ENCODE data around the gene SFMBT1.
A peak's percentile ranks its signal among the peaks of the same experiment; 100 is the strongest.

The SFMBT1 gene

DNA sequence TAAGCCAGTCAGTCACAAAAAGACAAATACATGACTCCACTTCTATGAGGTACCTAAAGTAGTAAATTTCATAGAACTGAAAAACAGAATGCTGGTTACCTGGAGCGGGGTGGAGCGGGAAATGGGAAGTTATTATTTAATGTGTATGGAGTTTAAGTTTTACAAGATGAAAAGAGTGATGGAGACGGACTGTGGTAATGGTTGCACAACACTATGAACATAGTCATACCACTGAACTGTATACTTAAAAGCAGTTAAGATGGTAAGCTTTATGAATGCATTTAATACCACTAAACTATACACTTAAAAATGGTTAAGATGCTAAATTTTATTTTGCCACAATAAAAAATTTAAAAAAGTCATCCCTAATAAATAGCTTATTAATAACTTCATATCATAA lies 23.2 kb downstream of the SFMBT1 start:
- in situ Hi-C loops (cut with HindIII; ENCODE audit: low pct_ligation_motif_present, low sequenced_read_pairs), result no loop called here
- no peak for DNase-seq
- H3K36me3 ChIP-seq (replicated peaks), result no peaks in the 10 kb centered on the region
- H3K4me3 ChIP-seq (ENCODE audit: low read depth, low read length), result no peak overlapping the region
- no peak overlapping the region for H3K27ac ChIP-seq
- TF ChIP-seq, protein P1, sequence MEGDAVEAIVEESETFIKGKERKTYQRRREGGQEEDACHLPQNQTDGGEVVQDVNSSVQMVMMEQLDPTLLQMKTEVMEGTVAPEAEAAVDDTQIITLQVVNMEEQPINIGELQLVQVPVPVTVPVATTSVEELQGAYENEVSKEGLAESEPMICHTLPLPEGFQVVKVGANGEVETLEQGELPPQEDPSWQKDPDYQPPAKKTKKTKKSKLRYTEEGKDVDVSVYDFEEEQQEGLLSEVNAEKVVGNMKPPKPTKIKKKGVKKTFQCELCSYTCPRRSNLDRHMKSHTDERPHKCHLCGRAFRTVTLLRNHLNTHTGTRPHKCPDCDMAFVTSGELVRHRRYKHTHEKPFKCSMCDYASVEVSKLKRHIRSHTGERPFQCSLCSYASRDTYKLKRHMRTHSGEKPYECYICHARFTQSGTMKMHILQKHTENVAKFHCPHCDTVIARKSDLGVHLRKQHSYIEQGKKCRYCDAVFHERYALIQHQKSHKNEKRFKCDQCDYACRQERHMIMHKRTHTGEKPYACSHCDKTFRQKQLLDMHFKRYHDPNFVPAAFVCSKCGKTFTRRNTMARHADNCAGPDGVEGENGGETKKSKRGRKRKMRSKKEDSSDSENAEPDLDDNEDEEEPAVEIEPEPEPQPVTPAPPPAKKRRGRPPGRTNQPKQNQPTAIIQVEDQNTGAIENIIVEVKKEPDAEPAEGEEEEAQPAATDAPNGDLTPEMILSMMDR (IDR thresholded peaks at IDR 0.05; ENCODE audit: low read depth, low read length, missing control alignments), result no peak
- no peaks in the 10 kb centered on the region for H3K27me3 ChIP-seq (replicated peaks)

DNA sequence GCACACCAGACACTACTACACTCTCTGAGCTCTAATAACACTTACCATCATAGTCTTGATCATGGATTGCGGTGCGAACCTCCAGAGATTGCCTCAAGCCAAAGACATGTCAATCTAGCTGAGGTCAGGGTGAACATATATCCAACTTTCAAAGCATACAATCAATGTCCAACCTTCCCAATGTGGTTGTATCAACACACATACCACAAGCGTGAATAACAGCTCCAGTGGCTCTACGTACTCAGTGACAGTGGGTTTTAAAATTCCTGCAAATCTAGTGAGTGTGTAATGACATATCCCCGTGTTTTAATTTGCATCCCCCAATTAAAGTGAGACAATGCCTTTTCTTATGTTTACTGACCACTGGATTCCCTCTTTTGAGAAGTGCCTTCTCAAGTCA lies 29.6 kb downstream of the SFMBT1 start:
- Histone ChIP-seq H3K27me3 (replicated peaks) (no peaks in the 10 kb centered on the region), H3K36me3 (replicated peaks) (no peaks in the 10 kb centered on the region), H3K4me3 (ENCODE audit: low read depth, low read length) (no peak overlapping the region), H3K27ac (no peak overlapping the region)
- DNase-seq, result peak; percentile 24
- in situ Hi-C loops (cut with HindIII; ENCODE audit: low pct_ligation_motif_present, low sequenced_read_pairs), result no loop called here
- TF ChIP-seq, protein P1 (IDR thresholded peaks at IDR 0.05; ENCODE audit: low read depth, low read length, missing control alignments), result no peak

DNA sequence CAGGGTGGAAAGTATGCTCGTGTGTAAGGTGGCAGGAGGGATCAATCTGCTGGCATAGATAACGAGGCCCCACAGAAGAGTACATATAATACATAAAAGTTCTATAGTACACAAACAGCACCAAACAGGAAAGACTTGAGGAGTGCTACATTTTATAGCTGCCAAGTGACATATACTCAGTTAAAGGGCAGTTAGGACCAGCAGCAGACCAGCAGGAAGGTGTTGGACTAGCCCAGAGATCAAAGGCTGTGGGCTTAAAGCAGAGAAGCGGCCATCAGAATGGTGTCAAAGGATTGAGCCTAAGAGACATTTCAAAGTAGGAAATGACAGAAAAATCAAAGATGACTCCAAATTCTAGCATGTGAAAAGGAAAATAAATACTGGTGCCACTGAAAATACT lies 34.5 kb downstream of the SFMBT1 start:
- Histone ChIP-seq H3K36me3 (replicated peaks) (no peaks in the 10 kb centered on the region), H3K27me3 (replicated peaks) (no peaks in the 10 kb centered on the region), H3K4me3 (ENCODE audit: low read depth, low read length) (no peak overlapping the region), H3K27ac (no peak overlapping the region)
- DNase-seq, result no peak
- TF ChIP-seq, protein P1 (IDR thresholded peaks at IDR 0.05; ENCODE audit: low read depth, low read length, missing control alignments), result no peak
- in situ Hi-C loops (cut with HindIII; ENCODE audit: low pct_ligation_motif_present, low sequenced_read_pairs), result no loop called here

DNA sequence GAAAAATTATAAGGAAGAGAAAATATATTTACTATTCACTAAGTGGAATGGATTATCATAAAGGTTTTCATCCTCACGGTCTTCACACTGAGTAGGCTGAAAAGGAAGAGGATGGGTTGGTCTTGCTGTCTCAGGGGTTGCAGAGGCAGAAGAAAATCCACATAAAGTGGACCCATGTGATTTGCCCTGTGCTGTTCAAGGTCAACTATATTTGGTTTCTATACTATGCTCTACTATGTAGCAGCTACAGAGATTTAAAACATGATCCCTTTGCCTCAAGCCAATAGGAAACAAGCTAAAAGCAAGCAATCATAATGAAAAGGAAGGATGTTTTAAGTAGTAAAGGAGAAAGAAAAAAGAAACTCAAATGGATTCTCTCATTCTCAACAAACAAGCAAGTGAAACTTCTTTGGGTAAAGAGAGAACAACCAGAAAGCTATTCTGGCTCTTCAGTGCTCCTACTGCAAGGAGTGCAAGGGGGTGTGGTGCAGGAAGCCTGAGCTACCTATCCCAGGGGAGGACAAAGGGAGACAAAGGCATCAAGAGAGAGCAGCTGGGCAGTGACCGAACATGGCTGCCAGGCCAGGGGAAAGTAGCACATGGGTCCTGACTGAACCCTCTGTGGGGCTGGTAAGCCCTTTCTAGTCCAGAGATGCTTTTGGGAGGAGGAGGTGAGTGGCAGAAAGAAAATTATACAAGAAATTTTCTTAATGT lies 35.9 kb downstream of the SFMBT1 start:
- Histone ChIP-seq H3K27ac (no peak overlapping the region), H3K4me3 (ENCODE audit: low read depth, low read length) (no peak overlapping the region), H3K36me3 (replicated peaks) (no peaks in the 10 kb centered on the region), H3K27me3 (replicated peaks) (no peaks in the 10 kb centered on the region)
- TF ChIP-seq, protein P1 (IDR thresholded peaks at IDR 0.05; ENCODE audit: low read depth, low read length, missing control alignments), result no peak
- in situ Hi-C loops (cut with HindIII; ENCODE audit: low pct_ligation_motif_present, low sequenced_read_pairs), result no loop called here
- no peak for DNase-seq

DNA sequence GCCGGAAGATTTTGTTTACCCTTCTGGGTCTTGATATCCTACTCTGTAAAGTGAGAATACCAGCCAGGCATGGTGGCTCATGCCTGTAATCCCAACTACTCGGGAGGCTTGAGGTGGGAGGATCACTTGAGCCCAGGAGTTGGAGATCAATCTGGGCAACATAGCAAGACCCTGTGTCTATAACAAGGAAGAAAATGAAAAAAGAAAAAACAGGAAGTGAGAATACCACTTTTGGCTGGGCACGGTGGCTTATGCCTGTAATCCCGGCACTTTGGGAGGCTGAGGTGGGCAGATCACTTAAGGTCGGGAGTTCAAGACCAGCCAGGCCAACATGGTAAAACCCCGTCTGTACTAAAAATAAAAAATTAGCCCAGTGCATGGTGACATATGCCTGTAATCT lies 36.9 kb downstream of the SFMBT1 start:
- no peak overlapping the region for H3K27ac ChIP-seq
- no peak for DNase-seq
- no peaks in the 10 kb centered on the region for H3K27me3 ChIP-seq (replicated peaks)
- H3K4me3 ChIP-seq (ENCODE audit: low read depth, low read length), result no peak overlapping the region
- TF ChIP-seq, protein P1 (IDR thresholded peaks at IDR 0.05; ENCODE audit: low read depth, low read length, missing control alignments), result no peak
- in situ Hi-C loops (cut with HindIII; ENCODE audit: low pct_ligation_motif_present, low sequenced_read_pairs), result no loop called here
- H3K36me3 ChIP-seq (replicated peaks), result no peaks in the 10 kb centered on the region
